Suprapubic skin (tissue), 4 donors: ENCODE data around the gene SEC14L3.

Source experiments
- EP300 ChIP-seq: sonication (generic); formaldehyde crosslinking; IDR thresholded peaks from one replicate; pipeline ENCODE4 v1.6.1; 2017; ENCODE audit warnings: antibody characterized with exemption
- POLR2A ChIP-seq, 2 donors: fragments of 450-650 bp; IDR thresholded peaks; one replicate each; pipeline ENCODE4 v1.6.1; 2017; ENCODE audit warnings: antibody characterized with exemption in 2 of 2, mild to moderate bottlenecking in 2 of 2, moderate library complexity in 2 of 2
- POLR2AphosphoS5 ChIP-seq, 3 donors: sonication (generic); formaldehyde crosslinking; IDR thresholded peaks; one replicate each; pipeline ENCODE4 v1.6.1; 2017; ENCODE audit warnings: antibody characterized with exemption in 3 of 3
- TF ChIP-seq, protein P1 (sequence below), 2 donors: fragments of 200-600 bp in 1 of 2; fragments of 450-650 bp in 1 of 2; sonication (generic) in 1 of 2; IDR thresholded peaks; one replicate each; pipeline ENCODE4 v1.5.1; 2016 to 2019; ENCODE audit warnings: antibody characterized with exemption in 2 of 2, mild to moderate bottlenecking in 1 of 2, moderate library complexity in 1 of 2

DNA sequence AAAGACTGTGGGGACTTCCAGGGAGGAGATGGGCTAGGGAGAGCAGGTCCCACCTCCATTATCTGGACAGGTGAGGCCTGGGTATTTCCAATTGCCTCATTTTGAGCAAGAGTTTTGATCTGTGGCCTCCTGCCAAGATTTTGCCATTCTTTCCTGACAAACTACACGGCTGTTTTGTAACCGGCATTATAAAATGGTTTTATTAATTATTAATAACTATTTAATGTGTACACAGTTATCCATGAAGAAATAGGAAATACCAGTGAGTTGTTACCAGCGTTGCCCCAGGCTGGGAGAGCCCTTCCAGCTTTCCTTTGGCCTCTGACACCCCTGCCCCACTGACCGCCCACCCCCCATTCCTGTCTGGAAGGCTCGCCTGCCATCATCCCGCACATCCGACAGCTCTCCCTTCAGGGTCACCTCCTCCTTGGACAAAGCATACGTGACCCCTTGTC, 14.9 kb upstream of the SEC14L3 start:
- TF ChIP-seq POLR2A (IDR thresholded peaks at IDR 0.05) (no peak), POLR2AphosphoS5 (IDR thresholded peaks at IDR 0.05) (no peak), EP300 (no peak)
- TF ChIP-seq, protein P1, sequence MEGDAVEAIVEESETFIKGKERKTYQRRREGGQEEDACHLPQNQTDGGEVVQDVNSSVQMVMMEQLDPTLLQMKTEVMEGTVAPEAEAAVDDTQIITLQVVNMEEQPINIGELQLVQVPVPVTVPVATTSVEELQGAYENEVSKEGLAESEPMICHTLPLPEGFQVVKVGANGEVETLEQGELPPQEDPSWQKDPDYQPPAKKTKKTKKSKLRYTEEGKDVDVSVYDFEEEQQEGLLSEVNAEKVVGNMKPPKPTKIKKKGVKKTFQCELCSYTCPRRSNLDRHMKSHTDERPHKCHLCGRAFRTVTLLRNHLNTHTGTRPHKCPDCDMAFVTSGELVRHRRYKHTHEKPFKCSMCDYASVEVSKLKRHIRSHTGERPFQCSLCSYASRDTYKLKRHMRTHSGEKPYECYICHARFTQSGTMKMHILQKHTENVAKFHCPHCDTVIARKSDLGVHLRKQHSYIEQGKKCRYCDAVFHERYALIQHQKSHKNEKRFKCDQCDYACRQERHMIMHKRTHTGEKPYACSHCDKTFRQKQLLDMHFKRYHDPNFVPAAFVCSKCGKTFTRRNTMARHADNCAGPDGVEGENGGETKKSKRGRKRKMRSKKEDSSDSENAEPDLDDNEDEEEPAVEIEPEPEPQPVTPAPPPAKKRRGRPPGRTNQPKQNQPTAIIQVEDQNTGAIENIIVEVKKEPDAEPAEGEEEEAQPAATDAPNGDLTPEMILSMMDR (IDR thresholded peaks at IDR 0.05), result no peak
